DMS153 treated with DMSO at 0.1 percent for 48 hours (cell line): Measurements from ENCODE around the gene KITLG.
"Not testable (repeated sequence)": the region's sequence is repeated elsewhere in the genome, so short reads cannot be mapped to it uniquely, and the experiment has no call there.

ENCODE experiments used
- DNase-seq: peaks from one replicate; lab custom pipeline; 2025; ENCODE audit not compliant: unreplicated experiment; lab: John Stamatoyannopoulos, UW

KITLG gene

DNA sequence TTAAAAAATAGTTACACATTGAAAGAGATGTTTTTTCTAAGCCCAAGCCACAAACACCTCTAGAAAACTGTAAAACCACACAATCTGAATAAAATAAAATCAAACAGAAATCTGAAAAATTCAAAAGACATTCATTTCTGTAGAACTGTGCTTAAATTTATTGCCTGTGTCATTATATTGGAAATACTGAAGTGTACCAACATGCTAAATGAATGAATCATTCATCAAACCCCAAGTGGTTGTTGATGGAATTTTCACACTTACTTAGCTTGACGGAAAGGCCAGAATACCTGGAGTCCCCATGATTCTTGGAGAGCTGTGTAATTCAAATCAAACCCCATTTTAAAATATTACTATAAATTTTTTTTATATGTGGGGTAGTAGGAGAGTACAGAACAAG, 2.7 kb downstream of the KITLG start:
- peak; percentile 29 for DNase-seq

DNA sequence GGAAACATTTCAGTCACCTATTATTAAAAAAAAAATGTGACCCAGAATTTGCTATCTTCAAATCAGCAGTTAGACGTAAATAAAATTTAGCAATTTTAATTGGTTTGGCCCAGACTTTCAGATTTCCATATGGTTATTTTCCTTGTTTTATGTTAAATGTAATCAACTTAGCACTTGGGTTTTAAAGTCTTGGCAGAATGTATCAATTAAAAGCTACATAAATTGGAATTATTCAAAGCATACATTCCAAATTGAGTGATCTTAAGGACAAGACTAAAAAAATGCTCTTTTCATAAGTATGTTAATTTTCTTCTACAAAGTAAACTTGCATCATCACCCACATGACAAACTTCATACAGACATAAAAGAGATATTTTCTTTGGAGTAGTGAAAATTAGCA, 3.4 kb downstream of the KITLG start:
- no peak for DNase-seq

DNA sequence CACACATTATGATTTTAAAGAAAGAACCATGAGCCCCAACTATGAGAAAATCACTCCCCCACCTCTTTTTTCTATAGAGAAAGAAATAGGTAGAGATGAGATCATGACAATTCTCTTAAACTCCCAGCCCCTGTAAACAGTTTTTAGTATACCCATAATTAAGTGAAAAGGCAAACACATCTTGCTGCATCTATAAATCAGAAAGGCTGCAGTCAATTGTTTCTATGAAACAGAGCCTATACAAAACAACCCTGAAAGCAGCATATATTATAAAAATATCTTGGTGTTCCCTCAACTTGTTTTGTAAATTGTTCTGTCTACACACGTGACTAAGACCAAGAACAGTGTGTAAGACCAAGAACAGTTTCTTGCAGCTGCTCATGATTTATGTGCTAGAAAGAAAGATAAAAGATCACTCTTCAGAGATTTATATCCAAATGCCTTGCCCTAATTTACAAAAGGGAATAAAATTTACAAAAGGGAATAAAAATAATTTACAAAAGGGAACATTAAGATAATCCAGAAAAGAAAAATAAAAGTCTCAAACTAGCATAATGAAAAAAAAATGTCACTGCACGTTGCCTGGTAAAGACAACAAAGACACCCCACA, 4.8 kb downstream of the KITLG start:
- DNase-seq: no peak

DNA sequence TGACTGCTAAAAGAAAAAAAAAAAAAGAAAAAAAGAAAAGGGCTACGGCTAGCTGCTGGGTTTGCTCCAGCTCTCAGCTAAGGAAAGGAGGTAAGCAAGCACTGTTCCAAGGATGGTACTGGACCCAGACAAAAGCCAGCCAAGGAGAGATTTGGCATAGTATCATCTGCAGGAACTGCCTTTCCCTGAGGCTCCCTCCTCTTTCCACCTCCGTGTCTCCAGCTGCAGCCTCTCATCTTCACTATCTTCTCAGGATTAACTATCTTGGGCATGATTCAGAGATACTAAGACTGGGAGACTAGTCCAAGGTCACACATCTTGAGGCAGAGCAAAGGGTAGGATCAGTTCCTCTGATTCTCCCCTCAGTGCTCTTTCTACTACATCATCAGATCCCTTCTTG, 6.0 kb downstream of the KITLG start:
- DNase-seq: no peak

DNA sequence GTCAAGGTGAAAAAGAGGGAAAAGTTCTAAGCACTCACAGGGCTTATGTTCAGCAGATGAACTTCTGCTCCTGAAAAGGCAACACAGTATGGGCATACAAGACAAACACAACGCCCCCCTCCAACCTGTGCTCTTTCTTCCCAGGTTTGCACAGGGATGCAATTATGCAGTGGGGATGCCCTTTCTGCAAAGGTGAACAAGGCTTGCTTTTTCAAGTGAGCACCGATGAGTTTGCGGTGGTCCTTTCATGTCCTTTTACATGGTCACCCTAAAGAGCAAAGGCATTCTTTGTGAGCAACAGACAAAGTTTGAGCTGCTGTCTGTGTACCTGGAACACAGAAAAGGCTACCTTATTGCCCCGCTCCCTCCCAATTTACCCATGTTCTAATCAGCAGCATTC, 6.7 kb downstream of the KITLG start:
- no peak for DNase-seq

DNA sequence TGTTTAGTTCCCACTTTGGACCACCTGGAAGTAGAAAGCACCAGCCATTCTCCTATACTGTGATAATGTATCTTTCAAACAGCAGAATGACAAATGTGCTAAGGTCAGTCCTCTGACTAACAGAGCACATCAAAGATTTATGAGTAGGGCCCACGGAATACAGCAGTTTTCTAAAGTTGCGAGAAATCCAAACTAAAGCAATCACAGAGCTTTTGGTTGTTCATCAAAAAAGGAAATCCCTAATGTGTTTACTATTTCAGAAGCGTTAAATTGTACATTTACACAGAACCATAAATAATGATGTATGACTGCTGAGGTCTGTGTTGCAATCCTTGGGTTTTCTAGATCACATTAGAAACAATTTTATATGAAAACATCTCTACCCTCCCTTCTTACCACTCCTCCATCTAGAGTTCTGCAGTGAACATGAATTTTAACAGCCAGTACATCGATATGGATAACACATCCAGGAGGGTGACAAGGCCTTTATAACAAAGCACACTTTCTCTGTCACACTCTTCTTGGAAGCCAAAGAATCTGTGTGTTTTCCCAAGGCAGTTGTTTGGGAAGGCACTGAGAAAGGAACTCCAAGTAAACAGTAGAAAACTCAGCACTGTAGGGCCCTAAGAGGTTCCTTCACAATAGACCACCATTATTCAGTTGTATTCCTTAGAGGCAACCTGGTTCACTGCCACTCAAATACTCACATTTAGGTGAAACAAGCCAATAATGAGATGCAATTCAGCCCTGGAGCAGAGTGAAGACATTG, 7.3 kb downstream of the KITLG start:
- no peak for DNase-seq

DNA sequence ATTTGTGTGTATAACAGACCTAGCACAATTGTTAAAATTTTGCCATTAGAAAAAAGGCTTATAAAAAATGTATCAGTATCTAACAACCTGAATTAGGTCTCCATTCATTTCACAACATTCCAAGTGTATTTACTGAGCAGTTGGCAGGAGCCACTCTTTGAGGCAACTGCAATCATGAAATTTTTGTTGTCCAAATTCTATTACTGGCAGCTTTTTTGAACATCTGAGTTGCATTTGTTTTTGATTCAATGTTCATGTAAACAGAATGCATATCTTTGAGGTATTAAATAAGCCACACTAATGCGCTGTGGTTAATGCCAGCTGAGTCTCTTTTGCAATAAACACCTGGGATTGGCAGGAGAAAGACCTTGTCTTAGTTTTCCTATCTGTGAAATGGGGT, 8.7 kb downstream of the KITLG start:
- no peak for DNase-seq

DNA sequence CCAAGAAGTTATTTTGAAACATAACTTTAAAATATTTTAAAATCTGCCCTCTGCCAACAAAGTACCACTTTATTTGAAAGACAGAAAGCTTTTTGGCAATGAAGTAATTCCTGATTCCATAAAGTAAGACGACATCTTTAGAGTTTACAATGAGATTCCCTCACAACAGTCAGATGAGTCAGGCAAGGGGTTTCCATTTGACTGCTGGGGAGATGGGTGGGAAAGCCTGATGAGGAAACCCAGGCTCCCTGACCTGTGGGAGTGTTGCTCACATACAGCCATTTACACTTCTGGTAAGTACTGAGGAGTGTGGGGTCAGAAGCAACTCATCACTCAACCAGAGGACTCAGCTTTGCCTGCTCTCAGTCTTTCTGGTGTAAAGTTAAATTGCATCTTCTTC, 10.2 kb downstream of the KITLG start:
- no peak for DNase-seq

DNA sequence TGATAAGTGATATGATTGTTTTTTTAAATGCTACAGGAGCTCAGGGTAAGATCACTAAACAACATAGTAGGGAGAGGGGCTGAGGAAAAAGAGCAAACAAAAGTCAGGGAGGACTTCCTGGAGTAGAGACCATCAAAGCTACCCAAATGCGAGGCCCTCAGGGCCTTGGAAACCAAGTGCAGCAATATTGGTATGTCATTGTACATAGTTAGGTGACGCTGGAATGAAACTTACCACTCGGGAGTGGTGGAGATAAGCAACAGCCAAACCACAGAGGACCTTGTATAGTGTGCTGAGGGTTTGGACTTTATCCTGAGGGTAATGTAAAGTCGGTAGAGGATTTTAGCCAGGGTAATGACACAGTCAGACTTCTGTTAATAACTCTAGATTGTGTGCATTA, 13.8 kb downstream of the KITLG start:
- DNase-seq: no peak

DNA sequence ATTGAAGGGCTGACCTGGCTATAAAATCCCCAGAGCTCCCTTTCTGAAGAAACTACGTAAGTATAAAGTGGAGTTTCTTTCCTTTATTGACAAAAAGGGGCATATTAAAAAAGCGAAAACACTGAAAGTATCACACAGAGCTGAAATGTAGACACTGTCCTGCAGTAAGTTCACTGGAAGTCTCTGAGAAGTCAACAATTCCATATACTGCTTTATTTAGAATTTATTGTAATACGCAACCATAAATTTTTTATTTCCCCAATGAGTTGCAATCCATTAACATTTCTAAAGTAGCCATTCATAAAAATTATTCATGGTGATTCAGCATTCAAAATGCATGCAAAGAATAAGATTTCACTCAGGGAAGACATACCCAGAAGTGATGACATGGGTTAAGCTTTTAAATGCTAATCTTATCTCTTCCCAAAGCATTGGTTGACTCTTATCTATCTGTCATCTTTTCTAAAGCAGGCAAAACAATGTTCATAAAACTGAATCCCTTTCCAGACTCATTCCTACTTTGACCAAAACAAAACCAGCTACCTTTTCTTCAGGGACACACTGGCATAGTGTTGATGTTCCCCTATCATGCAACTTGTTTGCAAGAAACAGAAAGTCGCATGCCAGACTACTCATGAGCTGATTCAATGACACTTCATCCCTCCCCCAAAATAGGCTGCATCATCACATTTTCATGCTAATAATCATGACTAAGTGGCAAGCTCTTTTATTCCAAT, 17.3 kb downstream of the KITLG start:
- DNase-seq: no peak

DNA sequence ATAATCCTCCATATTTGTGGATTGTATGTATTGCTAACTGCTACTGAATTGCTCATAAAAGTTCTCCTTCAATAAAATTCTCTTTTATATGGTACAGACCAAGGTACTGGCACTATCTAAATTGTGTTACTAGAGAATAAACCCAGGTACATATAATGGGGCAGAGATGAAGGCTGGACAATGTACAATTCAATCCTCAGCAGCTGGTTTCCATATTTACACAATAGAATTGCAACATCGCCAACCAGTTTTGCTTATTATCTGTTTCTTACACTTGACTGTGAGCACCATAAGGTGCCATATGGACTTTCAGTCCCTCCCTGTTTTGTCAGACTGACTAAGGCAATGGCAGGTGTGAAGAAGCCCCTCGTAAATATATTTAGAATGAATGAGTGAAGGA, 18.1 kb downstream of the KITLG start:
- peak; percentile 30 for DNase-seq

DNA sequence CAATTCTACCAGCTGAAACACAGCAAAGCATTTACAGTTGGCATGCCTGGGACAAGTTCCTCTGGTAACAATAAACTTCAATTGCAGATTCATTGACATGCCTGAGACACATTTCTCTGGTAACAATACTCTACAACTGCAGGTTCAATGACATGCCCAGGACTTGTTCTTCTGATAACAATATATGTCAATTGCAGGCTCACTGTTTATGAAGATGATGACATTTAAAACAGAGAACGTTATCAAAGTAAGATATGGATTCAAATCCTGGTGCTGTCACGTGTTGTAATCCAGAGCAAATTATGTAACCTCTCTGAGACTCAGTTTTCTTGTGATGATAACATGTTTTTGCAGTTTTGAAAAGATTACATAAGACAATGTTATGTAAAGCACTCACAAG, 20.5 kb downstream of the KITLG start:
- no peak for DNase-seq

DNA sequence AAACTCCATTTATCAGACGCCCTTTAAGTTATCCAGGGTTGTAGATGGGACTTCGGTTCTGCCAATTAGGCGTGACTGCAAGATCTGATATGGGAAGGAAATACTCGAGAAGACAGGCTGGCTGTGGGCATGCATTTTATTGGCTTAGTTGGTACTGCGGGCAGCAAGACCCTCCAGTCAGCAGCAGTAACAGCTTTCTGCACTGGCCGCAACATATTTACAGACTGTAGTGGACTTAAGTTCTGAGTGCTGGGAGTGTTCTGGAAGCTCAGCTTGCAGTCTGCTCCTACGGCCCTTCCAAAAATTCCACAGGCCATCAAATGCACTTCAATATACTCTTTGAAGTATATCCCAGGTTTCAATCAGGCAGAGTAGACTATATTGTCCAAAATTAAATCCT, 21.1 kb downstream of the KITLG start:
- no peak for DNase-seq

DNA sequence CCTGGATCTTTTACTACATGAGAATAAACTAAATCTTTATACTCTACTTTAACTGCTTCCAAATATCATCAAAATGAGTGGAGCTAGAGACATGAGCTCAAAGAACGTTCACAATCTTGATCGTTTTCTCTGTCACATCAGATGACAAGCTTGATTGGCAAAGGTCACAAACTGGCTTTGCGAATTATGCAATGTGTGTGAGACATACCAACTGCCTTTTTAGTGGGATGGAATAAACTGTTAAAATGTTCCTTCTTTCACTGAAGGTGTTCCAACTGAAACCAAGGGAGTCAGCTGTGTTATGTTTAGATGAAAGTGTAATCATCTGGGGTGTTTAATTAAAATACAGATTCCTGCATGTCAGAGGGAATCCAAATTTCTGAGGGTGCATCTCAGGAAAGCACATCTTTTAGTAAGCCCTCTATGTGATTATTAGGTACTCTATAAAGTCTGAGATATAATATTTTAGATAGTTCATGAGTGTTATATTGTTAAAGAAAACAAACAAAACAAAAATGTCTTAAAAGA, 21.9 kb downstream of the KITLG start:
- DNase-seq: no peak

DNA sequence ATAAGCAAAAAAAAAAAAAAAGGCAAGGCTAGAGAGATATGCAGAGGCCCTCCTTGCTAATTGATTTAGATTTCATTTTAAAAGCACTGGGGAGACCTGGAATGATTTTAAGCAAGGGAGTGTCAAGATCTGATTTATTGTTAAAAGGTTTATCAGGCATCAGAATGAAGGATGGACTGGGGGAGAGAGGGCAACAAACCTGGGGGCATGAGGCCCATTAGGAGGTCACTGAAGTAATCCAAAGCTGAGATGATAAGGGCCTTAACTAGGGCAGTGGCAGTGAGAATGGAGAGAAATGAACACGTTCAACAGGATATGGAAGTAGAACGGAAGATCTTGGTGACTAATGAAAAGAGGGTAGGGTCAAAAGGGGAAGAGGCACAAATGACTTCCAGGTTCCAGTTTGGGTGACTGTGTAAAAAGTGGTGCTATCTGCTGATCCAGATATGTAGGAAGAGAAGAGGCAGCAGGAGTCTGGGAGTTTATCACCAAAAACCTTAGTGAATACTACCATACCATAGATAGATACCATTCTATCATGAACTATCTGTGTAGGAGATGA, 24.0 kb downstream of the KITLG start:
- no peak for DNase-seq

DNA sequence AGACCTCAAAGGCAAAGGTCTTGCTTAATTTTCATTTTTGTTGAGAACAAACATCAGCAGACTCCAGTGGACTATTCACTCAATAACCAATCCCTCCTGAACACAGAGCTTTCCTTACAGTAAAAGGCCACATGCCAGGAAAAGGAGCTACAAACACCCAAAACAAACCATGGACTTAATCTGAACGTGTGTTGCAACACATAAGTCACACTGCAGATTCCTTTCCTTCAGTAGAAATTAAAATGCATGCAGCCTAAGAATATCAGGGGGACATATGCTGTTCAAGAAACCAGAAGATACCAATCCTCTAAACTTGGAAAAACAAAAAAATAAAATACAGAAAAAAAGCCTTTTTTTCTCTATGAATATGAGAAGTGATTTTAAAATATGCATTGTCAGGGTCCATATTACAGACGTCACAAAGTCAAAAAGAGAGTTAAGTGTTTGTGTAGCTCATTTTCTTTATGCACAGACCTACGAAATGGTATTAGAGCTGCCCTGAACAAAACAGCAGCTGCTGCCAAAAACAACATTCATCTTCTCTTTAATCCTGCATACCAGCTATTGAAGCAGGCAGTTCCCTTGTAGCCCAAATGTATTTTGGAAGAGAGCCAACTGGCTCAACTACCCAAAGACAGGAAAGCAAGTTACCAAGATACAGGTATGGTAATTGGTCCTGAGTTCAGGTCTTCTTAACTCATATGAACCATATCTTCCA, 26.2 kb downstream of the KITLG start:
- DNase-seq: peak; percentile 89

DNA sequence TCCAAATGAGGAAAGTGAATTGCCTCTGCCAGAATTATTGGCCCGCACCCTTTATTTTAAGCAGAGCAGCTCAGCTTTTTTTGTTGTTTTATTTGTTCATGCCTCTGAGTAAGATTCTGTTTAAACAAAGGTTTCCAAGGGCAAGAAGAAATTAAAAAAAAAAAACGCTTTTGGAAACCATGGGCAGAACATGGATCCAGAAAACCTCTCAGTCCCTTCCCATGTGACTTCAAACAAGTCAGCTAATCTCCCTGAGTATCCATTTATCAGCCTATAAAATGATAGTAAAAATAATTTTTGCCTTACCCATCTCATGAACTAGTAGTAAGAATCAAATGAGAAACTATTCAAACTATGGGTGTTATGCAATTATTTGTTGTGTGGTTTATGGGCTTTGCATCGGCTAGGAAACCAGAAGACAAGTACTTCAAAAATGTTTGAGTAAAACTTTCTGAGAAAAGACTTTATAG, 27.6 kb downstream of the KITLG start:
- DNase-seq: no peak

DNA sequence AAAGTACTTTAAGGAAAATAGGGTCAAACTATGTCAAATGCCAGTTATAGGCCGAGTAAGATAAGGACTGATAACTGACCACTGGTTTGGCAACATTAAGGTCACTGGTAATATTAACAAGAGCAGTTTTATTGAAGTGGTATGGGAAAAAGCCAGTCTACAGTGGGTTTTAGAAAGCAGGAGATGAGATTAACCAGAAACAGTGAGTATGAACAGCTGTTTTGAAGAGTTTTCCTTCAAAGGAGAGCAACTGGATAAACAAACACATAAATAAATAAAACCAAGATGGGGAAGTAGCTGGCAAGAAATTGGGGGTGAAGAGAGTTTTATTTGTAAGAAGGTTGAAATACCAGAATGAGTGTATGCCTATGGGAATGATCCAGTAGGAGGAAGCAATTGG, 30.3 kb downstream of the KITLG start:
- no peak for DNase-seq

DNA sequence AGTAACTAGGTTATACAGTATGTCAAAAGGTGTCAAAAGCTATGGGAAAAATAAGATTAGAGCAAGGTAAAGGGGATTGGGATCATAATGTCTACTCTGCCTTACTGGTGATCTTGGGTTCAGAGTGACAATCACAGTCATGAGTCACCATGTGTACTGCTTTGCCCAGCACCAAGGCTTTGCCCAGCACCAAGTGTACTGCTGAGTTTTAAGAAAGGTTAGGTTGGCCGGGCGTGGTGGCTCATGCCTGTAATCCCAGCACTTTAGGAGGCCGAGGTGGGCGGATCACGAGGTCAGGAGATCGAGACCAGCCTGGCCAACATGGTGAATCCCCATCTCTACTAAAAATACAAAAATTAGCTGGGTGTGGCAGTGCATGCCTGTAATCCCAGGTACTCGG, 32.3 kb downstream of the KITLG start:
- not testable (repeated sequence) for DNase-seq

DNA sequence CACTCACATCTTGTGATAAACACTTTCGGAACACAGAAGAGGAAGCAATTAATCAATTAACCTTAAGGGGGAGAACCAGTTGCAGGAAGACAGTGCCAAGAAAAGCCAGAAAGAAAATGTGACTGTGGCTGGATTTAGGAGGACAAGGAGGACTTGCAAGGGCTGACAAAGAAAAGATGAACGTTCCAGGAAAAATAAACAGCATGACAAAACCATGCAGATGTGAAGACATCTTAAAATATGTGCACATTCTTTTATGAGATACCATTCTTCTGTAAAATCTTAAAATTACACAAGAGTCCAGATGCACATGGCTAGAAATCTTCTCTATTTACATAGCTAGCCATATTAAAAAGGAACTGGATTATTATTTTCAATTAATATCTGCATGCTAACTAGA, 33.4 kb downstream of the KITLG start:
- DNase-seq: no peak

DNA sequence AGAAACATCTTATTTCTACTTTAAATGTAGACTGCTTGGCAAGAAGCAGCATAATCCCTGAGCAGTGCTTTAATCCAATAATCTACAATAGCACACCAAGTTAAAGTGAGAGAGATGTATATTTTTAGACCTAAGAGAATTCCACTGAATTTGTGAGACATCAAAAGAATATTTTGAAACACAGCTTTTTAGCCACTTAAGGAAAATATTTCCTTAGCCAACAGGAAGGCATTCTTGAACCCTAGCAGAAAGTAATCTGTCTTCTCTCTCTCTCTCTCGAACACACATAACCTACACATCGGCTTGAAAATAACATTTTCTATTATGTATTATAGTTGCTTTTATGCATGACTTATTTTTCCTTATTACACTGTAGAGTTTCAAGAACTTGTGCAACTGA, 34.0 kb downstream of the KITLG start:
- no peak for DNase-seq
